Spleen (tissue), 11 donors: Measurements from ENCODE around the gene RNF121. TPM values are rescaled to one million over a fixed set of nuclear protein-coding genes. Genes with fewer than 3 reads are reported as not detected.

Experiments used
- DNase-seq: peaks from one replicate; pipeline ENCODE4 v3.0.0-alpha.2; 2020
- H3K27ac ChIP-seq, 8 donors: fragments of 200-600 bp; sonication (generic) in 7 of 8; 1 replicate in 4 of 8; 2 replicates in 4 of 8; pipeline versions ENCODE4 v1.5.0 to v1.8.0; 2016 to 2021; ENCODE audit warnings: inconsistent platforms in 4 of 8, mild to moderate bottlenecking in 4 of 8, moderate library complexity in 1 of 8
- H3K27me3 ChIP-seq, 7 donors: fragments of 200-600 bp; sonication (generic) in 6 of 7; replicated peaks in 1 of 7; 1 replicate in 4 of 7; 2 replicates in 3 of 7; pipeline versions ENCODE4 v1.5.0 to v1.8.0; 2016 to 2021; ENCODE audit warnings: inconsistent platforms in 3 of 7, mild to moderate bottlenecking in 1 of 7
- H3K36me3 ChIP-seq, 6 donors: fragments of 200-600 bp; sonication (generic) in 5 of 6; 1 replicate in 4 of 6; 2 replicates in 2 of 6; pipeline versions ENCODE4 v1.5.0 to v1.8.0; 2016 to 2021; ENCODE audit warnings: inconsistent platforms in 2 of 6
- H3K4me1 ChIP-seq, 6 donors: fragments of 200-600 bp; sonication (generic) in 5 of 6; 1 replicate in 3 of 6; 2 replicates in 3 of 6; pipeline versions ENCODE4 v1.5.0 to v1.8.0; 2016 to 2021; ENCODE audit warnings: inconsistent platforms in 3 of 6
- H3K4me3 ChIP-seq, 8 donors: fragments of 200-600 bp; sonication (generic) in 7 of 8; 1 replicate in 4 of 8; 2 replicates in 4 of 8; pipeline versions ENCODE4 v1.5.0 to v1.8.0; 2016 to 2021; ENCODE audit warnings: inconsistent platforms in 4 of 8, mild to moderate bottlenecking in 4 of 8, moderate library complexity in 2 of 8
- H3K9me3 ChIP-seq, 8 donors: fragments of 200-600 bp; sonication (generic) in 7 of 8; 1 replicate in 4 of 8; 2 replicates in 4 of 8; pipeline versions ENCODE4 v1.5.0 to v1.8.0; 2016 to 2021; ENCODE audit warnings: inconsistent platforms in 4 of 8
- CTCF ChIP-seq, 11 experiments: fragments of 200-600 bp in 7 of 11; fragments of 450-650 bp in 4 of 11; sonication (generic) in 4 of 11; IDR thresholded peaks in 8 of 11; conservative IDR thresholded peaks in 3 of 11; 1 replicate in 7 of 11; 2 replicates in 4 of 11; pipeline versions ENCODE4 v1.4.0 to v1.8.0; 2016 to 2021; ENCODE audit warnings: antibody characterized with exemption in 11 of 11, inconsistent platforms in 4 of 11, mild to moderate bottlenecking in 1 of 11
- POLR2A ChIP-seq, 3 donors: fragments of 450-650 bp; IDR thresholded peaks; one replicate each; pipeline ENCODE4 v1.5.1; 2017; ENCODE audit warnings: antibody characterized with exemption in 3 of 3, mild to moderate bottlenecking in 1 of 3
- POLR2AphosphoS5 ChIP-seq, 3 donors: sonication (generic); formaldehyde crosslinking; IDR thresholded peaks; one replicate each; pipeline ENCODE4 v1.5.1; 2017; ENCODE audit warnings: antibody characterized with exemption in 3 of 3
- WGBS, 5 donors: extraction: QIAGEN DNeasy Blood & Tissue Kit in 3 of 5; methylation state at CpG; one replicate each; pipeline versions ENCODE4 v1.1.5 to v1.1.7; 2013 to 2018; 5-methylcytosine and 5-hydroxymethylcytosine counted together
- intact Hi-C: fragments of 100-400 bp; cut with DNase I; formaldehyde crosslinking; loops from one replicate; pipeline ENCODE4 v1.15.0; 2023; ENCODE audit warnings: low total_unique reads
- polyA plus RNA-seq, 3 donors: library from polyadenylated mRNA; stranded (reverse); fragments of 200-250 nt; gene quantifications; one replicate each; pipeline ENCODE4 v1.2.1, GENCODE V29; 2013
- total RNA-seq, 7 donors: library from RNA; depleted of rRNA in 3 of 7; stranded (reverse); fragments of >200 nt in 3 of 7; fragmentation: NEBNext Ultra II Directional in 4 of 7; extraction: Animal tissue kit (Norgen Biotek cat#: 25700) in 4 of 7; gene quantifications; one replicate each; pipeline versions ENCODE4 v1.1.0 to v1.2.1, GENCODE V29; 2016 to 2021
- donor health status: healthy with polysubstance abuse.
- donor health status: DM: no; HTN: no; CAD: no; lungs with moderate emphysema.
- donor health status: DM: no; HTN: no; CAD: no.
- donor health status: Bipolar disorder and iron deficiency.
- donor health status: healthy.
- donor health status: DM: no; HTN: no; CAD: no.
- donor health status: DM: yes; HTN: yes; CAD: no.

RNF121 gene
- total and polyA plus RNA-seq, 10 donors: 5.3 to 35.5 (median 27.3) TPM

DNA sequence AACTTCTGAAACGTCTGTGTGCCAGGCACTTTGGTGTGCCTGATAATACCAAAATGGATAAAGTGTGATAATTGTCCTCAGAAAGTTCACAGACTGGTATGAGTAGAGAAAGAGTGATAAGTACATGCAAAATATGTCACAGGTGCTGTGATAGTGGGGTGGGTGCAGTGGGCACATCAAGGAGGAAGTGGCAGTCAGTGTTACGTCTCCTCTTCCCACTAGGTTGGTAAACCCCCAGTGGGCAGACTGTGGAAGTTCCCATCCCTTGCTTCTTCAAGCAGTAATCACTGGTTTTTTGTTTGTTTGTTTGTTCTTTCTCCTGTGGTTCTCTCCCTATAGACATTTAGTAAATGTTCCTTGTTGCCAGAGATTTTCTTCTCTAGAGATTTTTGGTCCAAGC is 5.4 kb downstream of the RNF121 start:
- TF ChIP-seq POLR2A (IDR thresholded peaks at IDR 0.05): no peak
- TF ChIP-seq POLR2AphosphoS5 (IDR thresholded peaks at IDR 0.05): no peak
- TF ChIP-seq CTCF (IDR thresholded peaks at IDR 0.05 in 8 of 11, conservative IDR thresholded peaks at IDR 0.05 in 3 of 11): peak in 1 of 11 experiments; percentile 10
- Histone ChIP-seq H3K36me3 (peaks cover 0 to 20% (median 0%) of the 10 kb centered on the region in 6 donors), H3K9me3 (no peaks in the 10 kb centered on the region), H3K27ac (peak overlapping the region in 2 of 8 donors; percentile 2 to 13), H3K4me3 (no peak overlapping the region), H3K27me3 (no peaks in the 10 kb centered on the region), H3K4me1 (peaks cover 18 to 85% (median 52%) of the 10 kb centered on the region in 6 donors)
- intact Hi-C loops: no loop called here
- no peak for DNase-seq
- WGBS, 5 donors: 20 to 43% (median 27%) methylated on average over 2 of the region's 2 CpGs

DNA sequence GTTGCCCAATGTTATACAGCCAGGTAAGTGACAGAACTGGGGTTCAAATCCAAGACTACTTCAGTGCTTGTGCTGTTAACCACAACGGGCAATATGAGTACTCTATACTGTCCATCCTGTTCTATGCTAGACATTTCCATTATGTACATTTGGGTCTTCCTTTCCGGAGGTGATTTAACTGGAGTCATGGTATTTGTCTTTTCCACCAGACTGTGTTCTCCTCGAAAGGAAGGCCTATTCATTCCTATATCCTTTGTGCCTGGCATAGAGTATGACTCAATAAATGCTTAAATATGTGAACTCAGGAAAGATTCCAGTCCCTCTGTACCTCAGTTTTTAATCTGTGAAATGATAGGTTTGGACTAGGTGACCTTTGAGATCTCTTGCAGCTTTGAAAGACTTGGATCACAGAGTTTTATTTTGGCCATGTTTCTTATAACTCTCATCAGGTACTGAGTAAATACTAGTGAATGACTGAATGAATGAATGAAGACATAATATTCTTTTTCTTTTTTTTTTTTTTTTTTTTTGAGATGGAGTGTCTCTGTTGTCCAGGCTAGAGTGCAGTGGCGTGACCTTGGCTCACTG is 6.6 kb downstream of the RNF121 start:
- no peaks in the 10 kb centered on the region for H3K27me3 ChIP-seq
- no peaks in the 10 kb centered on the region for H3K9me3 ChIP-seq
- WGBS, 5 donors: 90 to 96% (median 91%) methylated on average over 4 of the region's 4 CpGs
- H3K27ac ChIP-seq: no peak overlapping the region
- H3K4me1 ChIP-seq: peaks cover 9 to 74% (median 40%) of the 10 kb centered on the region in 6 donors
- no peak overlapping the region for H3K4me3 ChIP-seq
- H3K36me3 ChIP-seq: peaks cover 0 to 20% (median 0%) of the 10 kb centered on the region in 6 donors
- no peak for DNase-seq
- TF ChIP-seq CTCF (IDR thresholded peaks at IDR 0.05 in 8 of 11, conservative IDR thresholded peaks at IDR 0.05 in 3 of 11) (no peak), POLR2AphosphoS5 (IDR thresholded peaks at IDR 0.05) (no peak), POLR2A (IDR thresholded peaks at IDR 0.05) (no peak)
- intact Hi-C loops: no loop called here

GRCh38 chr11:71936825-71937224 is 8.0 kb downstream of the RNF121 start:
- H3K27ac ChIP-seq: peak overlapping the region in 3 of 8 donors; percentile 14 to 34 (median 24)
- WGBS, 5 donors: 53 to 65% (median 64%) methylated on average over 5 of the region's 5 CpGs

More at GRCh38 chr11:71936825-71937224, 8.0 kb downstream of the RNF121 start:
- no peak for TF ChIP-seq POLR2A (IDR thresholded peaks at IDR 0.05)
- TF ChIP-seq CTCF (IDR thresholded peaks at IDR 0.05 in 8 of 11, conservative IDR thresholded peaks at IDR 0.05 in 3 of 11): no peak
- no peak for TF ChIP-seq POLR2AphosphoS5 (IDR thresholded peaks at IDR 0.05)
- H3K36me3 ChIP-seq: peaks cover 0 to 20% (median 0%) of the 10 kb centered on the region in 6 donors
- intact Hi-C loops: no loop called here
- no peak for DNase-seq
- peaks cover 9 to 60% (median 27%) of the 10 kb centered on the region in 6 donors for H3K4me1 ChIP-seq
- H3K27me3 ChIP-seq: no peaks in the 10 kb centered on the region
- H3K9me3 ChIP-seq: no peaks in the 10 kb centered on the region
- H3K4me3 ChIP-seq: no peak overlapping the region
